ENCODE measurements around the gene PRAC2.

Gene PRAC2

DNA sequence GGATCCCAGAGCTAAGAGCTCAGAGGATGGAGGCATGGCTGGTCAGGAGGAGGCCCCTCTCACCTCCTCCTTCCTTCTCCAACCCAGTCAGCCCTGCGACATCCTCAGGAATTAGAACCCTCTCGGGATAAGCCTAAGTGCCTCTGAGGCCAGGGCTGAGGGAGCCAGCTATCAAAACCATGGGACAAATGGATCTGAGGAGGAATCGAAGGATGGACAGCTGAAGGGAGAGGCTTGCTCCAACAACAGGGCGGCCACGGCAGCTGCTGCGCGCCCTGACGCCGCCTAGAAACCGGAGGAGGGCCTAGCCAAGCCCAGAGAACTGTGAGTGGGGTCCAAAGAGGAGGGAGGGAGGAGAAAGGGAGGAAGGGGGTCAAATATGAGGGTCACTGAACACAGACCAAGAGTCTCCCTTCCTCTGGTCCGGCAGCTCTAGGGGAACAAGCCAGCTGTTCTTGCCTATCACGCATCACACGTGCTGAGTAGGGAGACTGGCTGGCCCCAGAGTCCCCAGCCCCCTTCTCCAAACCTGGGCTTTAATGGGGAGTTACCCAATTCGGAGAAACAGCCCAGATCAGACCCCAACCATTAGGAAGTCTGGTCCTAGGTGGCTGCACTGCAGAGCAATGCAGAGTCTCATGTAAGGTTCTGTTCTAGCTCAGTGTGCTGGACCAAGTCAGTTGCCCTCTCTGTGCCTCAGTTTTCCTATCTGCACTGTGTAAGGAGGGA lies 11.5 kb downstream of the PRAC2 start:
- DNase-seq: no peak

GRCh38 chr17:48735062-48735351 lies 12.0 kb downstream of the PRAC2 start:
- no peak for DNase-seq

DNA sequence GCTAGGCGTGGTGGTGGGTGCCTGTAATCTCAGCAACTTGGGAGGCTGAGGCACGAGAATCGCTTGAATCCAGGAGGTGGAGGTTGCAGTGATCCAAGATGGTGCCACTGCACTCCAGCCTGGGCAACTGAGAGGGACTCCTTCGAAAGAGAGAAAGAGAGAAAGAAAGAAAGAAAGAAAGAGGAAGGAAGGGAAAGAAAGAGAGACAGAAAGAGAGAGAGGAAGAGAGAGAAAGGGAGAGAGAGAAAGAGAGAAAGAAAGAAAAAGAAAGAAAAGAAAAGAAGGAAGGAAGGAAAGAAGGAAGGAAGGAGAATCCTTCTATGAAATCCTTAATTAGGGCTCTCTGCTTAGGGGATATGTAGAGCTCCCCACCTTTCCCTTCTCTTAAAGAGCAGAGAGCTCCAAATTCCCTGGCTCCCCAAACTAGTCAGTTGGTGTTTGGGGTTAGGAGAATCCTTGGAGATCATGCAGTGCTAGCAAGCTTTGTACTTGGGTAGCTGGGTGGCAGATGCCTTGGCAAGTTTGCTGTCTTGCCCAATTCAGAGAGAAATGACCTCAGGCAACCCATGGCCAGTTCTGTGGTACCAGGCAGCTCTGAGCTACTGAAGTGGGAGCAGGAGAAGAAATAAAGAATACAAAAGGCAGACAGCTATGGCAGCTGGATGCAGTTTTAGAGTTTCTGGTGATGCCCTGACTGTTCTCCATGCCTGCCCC lies 14.5 kb downstream of the PRAC2 start:
- peak; percentile 9 for DNase-seq

GRCh38 chr17:48738424-48738802 lies 15.4 kb downstream of the PRAC2 start:
- no peak for DNase-seq

DNA sequence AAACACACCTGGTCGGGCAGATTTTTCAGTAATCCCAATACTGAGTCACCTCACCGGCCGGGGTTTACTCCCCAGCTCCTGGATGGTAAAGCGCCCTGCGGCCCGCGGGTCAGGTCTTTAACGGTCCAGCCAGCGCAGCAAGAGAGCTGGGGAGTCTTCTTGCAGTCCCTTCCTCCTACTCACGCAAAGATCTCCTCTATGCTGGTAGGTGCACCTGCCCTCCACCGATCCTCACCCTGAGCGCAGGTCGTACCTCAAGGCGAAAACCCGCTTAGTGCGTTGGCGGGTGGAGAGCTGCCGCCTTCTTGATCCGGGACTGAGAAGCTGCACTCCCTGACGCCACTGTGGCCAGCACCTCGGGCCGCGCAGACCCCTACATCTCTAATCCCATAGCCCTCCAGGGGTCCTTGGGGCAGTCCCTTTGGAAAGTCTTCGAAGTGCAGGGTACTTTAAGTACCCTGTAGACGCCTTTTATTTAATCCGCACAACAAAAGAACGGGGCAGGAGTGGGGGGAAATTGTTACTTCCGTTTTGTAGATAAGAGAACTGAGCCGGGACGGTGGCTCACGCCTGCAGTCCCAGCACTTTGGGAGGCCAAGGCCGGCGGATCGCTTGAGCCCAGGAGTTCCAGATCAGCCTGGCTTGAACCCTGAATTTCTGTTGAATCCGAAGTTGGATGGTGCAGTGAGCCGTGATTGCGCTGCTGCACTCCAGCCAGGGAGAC lies 16.0 kb downstream of the PRAC2 start:
- peak; percentile 53 for DNase-seq

- DNase-seq: peak; percentile 4
Observed at GRCh38 chr17:48740537-48740936, 17.6 kb downstream of the PRAC2 start.

DNA sequence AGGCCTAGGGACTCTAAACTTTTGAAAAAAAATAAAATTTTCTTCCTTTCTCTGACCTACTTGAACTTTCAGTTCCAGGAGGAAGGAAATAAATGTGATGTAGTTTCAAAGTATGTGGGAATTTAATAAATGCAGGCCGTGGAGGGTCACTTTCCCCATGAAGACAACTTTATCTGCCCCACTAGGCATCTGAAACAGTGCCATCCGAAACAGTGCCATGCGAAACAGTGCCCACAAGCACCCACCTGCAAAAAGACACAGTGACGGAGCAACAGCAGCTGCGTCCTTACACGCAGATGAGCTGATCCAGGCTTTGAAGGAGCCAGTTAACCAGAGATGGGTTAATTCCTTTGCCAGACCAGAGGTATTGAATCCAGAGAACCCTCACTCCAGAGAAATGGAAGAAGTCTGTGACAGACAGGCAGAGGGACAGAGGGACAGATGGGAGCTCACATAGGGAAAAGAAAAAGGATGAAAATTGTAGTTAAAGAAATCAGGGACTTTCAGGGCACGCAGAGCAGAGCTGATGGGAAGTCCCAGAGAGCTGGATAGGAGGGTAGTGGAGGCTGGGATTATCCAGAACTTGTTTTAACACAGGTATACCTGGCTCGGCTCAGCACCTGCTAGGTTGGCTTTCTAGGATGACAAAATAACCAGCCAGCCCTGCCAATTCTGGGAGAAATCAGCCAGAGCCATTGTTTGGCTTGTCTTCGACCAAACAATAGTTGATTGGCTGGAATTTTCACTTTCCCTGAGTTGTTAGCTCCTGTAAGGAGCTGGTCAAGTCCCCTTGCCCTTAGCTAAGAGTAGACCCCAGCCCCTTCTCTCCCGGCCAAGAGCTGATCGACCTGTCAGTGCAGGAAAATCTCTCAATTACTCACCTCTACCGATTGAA lies 22.6 kb downstream of the PRAC2 start:
- DNase-seq: peak; percentile 26

GRCh38 chr17:48746916-48747444 lies 24.0 kb downstream of the PRAC2 start:
- peak; percentile 46 for DNase-seq

GRCh38 chr17:48747445-48748363 lies 24.7 kb downstream of the PRAC2 start:
- peak; percentile 66 for DNase-seq

GRCh38 chr17:48748718-48749566 lies 26.0 kb downstream of the PRAC2 start:
- no peak for DNase-seq

- peak; percentile 60 for DNase-seq
Observed at GRCh38 chr17:48749621-48750553, 26.9 kb downstream of the PRAC2 start.

DNA sequence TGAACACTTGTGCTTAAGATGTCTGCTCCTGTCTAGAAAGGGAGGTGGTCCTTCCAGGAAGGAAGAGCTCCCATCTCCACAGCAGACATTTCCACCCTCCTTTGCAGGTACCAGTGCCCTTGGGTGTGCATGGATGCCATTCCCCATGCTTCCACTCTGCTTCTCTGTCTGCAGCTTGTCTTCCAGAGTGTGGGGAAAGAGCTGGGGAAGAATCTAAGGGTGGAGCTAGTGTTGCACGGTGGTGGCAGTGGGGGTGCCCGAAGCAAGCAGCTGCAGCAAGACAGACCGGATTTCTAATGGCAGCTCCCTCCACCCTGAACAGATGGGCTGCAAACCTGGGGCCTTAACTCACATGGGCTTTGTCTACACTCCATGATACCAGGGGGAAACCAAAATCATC lies 28.2 kb downstream of the PRAC2 start:
- peak; percentile 26 for DNase-seq

GRCh38 chr17:48751733-48752398 lies 28.9 kb downstream of the PRAC2 start:
- DNase-seq: peak; percentile 16

DNA sequence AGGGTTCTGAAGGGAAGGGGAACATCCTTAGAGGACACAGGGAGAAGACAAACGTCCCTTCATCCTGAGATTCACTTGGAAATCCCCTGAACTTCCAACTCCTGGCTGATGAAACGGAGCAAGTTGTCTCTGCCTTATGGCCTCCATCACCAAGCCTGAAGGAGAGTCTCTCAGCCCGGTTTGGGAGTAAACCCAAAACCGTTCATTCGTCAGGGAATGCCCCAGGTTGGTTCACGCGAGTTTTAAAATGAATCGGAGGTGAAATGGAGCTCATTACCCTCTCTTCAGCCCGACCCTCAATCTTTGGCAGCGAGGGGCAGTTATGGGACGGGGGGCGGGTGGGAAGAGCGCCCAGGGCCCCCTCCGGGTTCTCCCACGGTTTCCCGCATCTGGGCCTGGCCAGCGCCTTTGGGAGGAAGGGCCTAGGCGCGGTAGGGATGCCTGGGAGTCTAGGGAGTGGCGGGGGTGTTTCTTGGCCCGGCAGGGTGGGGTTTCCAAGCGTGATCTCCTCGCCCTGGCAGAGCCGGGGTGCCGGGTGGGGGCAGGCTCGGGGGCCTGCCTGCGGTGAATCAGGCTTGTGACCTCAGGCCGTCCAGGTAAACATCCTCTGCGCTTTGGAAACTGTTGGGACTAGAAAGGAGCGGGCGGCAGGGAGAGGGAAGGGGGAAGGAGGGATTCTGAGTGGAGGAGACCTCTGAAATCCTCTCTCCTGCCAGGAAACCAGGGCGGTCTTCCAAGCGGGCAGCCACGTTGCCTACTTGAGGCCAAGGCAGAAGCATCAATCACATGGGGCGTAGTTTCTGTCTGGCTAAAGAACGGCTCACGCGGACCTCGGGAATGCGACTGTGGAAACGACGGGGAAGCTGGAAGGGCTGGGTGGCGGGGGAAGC lies 29.7 kb downstream of the PRAC2 start:
- DNase-seq: peak; percentile 32

- peak; percentile 26 for DNase-seq
Observed at GRCh38 chr17:48753794-48754499, 31.0 kb downstream of the PRAC2 start.

DNA sequence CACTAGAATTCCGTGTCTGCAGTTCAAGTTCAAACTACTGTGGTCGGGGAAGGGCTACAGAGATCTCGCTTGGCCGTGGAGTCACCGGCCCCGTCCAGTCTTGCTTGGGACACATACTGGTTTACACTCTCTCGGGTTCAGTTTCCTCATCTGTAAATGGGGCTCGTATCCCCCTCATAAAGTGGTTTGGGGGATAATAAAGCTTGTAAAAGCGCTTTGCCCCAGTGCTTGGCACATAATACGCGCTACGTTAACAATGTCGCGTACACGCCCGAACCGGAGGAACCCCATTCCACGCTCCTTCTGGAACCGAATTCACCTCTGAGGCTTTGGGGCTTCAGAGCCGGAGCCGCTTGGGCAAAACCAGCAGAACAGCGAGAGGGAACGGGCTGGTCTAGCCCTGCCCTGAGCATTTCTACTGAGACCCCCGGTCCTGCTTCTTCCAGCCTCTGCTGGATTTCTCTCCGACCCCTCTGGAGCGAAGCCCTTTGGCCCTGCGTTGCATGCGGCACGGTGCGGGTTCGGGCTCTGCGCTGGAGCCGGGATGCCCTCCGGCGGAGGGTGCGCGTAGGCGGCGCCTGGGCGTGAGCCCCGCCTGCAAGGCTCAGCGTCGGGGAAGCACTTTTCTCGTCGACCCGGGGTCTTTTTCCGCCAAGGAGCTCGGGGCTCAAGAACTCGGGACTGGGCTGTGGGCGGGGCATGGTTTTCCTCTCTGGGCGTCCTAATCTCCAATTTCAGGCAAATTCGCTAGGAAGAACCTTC lies 31.7 kb downstream of the PRAC2 start:
- peak; percentile 41 for DNase-seq
